ENCODE measurements around the gene WDR27. TPM values are rescaled to one million over a fixed set of nuclear protein-coding genes. Genes with fewer than 3 reads are reported as not detected.

The WDR27 gene
- total and polyA plus RNA-seq, 7 donors: 1.2 to 46.0 (median 20.0) TPM

GRCh38 chr6:169494038-169494437, 207.8 kb downstream of the WDR27 start:
- TF ChIP-seq CTCF (IDR thresholded peaks at IDR 0.05): no peak
- no peak for TF ChIP-seq EP300 (IDR thresholded peaks at IDR 0.05)
- no peak for TF ChIP-seq POLR2A (IDR thresholded peaks at IDR 0.05)
- TF ChIP-seq POLR2AphosphoS5 (IDR thresholded peaks at IDR 0.05): no peak
- Histone ChIP-seq H3K4me1 (peaks cover 0 to 11% (median 9%) of the 10 kb centered on the region in 4 donors), H3K36me3 (no peaks in the 10 kb centered on the region), H3K4me3 (no peak overlapping the region), H3K27me3 (no peaks in the 10 kb centered on the region), H3K27ac (no peak overlapping the region), H3K9me3 (no peaks in the 10 kb centered on the region)
- intact Hi-C loops (cut with DNase I): no loop called here
- DNase-seq: no peak
- 96% methylated on average over 3 of the region's 3 CpGs for WGBS, 2 donors

- 78 to 86% methylated on average over 1 of the region's 1 CpG for WGBS, 2 donors
- Histone ChIP-seq H3K36me3 (no peaks in the 10 kb centered on the region), H3K27me3 (no peaks in the 10 kb centered on the region), H3K9me3 (no peaks in the 10 kb centered on the region), H3K4me1 (peaks cover 0 to 11% (median 9%) of the 10 kb centered on the region in 4 donors), H3K27ac (no peak overlapping the region), H3K4me3 (no peak overlapping the region)
- TF ChIP-seq POLR2A (IDR thresholded peaks at IDR 0.05) (no peak), POLR2AphosphoS5 (IDR thresholded peaks at IDR 0.05) (no peak), CTCF (IDR thresholded peaks at IDR 0.05) (no peak), EP300 (IDR thresholded peaks at IDR 0.05) (no peak)
- DNase-seq: no peak
- intact Hi-C loops (cut with DNase I): no loop called here
Observed at GRCh38 chr6:169491482-169491881, 210.3 kb downstream of the WDR27 start.

- H3K4me3 ChIP-seq: no peak overlapping the region
- H3K9me3 ChIP-seq: no peaks in the 10 kb centered on the region
- no peaks in the 10 kb centered on the region for H3K36me3 ChIP-seq
- 45 to 64% methylated on average over 5 of the region's 5 CpGs for WGBS, 2 donors
- no peak overlapping the region for H3K27ac ChIP-seq
- TF ChIP-seq CTCF (IDR thresholded peaks at IDR 0.05) (no peak), EP300 (IDR thresholded peaks at IDR 0.05) (no peak), POLR2AphosphoS5 (IDR thresholded peaks at IDR 0.05) (no peak)
- H3K27me3 ChIP-seq: no peaks in the 10 kb centered on the region
- H3K4me1 ChIP-seq: peaks cover 0 to 11% (median 9%) of the 10 kb centered on the region in 4 donors
- intact Hi-C loops (cut with DNase I): no loop called here
- no peak for DNase-seq
Observed at GRCh38 chr6:169490830-169491229, 211.0 kb downstream of the WDR27 start.

GRCh38 chr6:169490246-169490641, 211.6 kb downstream of the WDR27 start:
- WGBS, 2 donors: 51 to 77% methylated on average over 6 of the region's 6 CpGs
- Histone ChIP-seq H3K27me3 (no peaks in the 10 kb centered on the region), H3K27ac (peak overlapping the region in 1 of 4 donors; percentile 9), H3K36me3 (no peaks in the 10 kb centered on the region), H3K4me1 (peaks cover 0 to 11% (median 9%) of the 10 kb centered on the region in 4 donors), H3K9me3 (no peaks in the 10 kb centered on the region), H3K4me3 (no peak overlapping the region)
- no peak for DNase-seq
- no peak for TF ChIP-seq POLR2AphosphoS5 (IDR thresholded peaks at IDR 0.05)
- no peak for TF ChIP-seq EP300 (IDR thresholded peaks at IDR 0.05)
- no peak for TF ChIP-seq CTCF (IDR thresholded peaks at IDR 0.05)
- no peak for TF ChIP-seq POLR2A (IDR thresholded peaks at IDR 0.05)
- intact Hi-C loops (cut with DNase I): no loop called here

GRCh38 chr6:169489563-169490245, 212.1 kb downstream of the WDR27 start:
- Histone ChIP-seq H3K27me3 (no peaks in the 10 kb centered on the region), H3K4me1 (peaks cover 0 to 11% (median 9%) of the 10 kb centered on the region in 4 donors), H3K27ac (peak overlapping the region in 1 of 4 donors; percentile 9), H3K4me3 (no peak overlapping the region), H3K36me3 (no peaks in the 10 kb centered on the region), H3K9me3 (no peaks in the 10 kb centered on the region)
- intact Hi-C loops (cut with DNase I): no loop called here
- WGBS, 2 donors: 86 to 87% methylated on average over 8 of the region's 8 CpGs
- DNase-seq: no peak
- TF ChIP-seq POLR2A (IDR thresholded peaks at IDR 0.05) (no peak), POLR2AphosphoS5 (IDR thresholded peaks at IDR 0.05) (no peak), CTCF (IDR thresholded peaks at IDR 0.05) (no peak), EP300 (IDR thresholded peaks at IDR 0.05) (no peak)

Data from sigmoid colon (tissue), 7 donors.